C4-2B (cell line): ENCODE results near the gene TMEM117.

Experiments
- ZFX ChIP-seq: fragments of 450-650 bp; IDR thresholded peaks from 2 replicates; pipeline ENCODE4 v1.6.1; 2017
- TF ChIP-seq, protein P1 (sequence below): fragments of 450-650 bp; conservative IDR thresholded peaks from 2 replicates; pipeline ENCODE4 v1.5.1; 2017; ENCODE audit warnings: mild to moderate bottlenecking

DNA sequence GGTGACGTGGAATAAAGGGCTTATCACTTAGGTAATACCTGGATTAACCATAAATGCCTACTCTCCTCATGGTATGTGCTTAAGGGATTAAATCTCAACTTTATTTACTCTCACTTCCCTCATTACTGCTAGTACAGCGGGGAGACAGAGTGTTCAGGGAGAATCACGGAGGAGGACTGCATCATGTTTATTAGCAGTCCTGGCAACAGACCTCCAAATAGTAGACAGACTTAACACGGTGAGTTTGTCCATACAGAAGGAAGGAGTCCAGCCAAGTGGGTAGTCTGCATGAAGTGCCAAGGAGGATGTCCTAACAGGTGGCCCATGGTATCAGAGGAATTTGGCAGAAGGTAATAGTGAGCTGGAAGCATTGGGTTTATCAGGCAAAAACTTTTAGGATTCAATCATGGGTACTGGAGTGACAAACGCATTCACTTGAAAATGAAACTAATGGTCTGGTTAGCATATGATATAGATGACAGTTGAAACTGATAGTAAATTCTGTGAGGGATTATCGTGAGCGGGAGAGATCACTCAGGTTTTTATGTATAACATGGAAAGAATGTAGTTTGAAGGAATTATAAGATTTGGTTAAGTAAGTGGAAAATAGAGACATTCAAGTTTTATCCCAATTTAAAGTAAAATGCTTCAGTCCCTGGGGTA lies 471.8 kb downstream of the TMEM117 start:
- TF ChIP-seq, protein P1, sequence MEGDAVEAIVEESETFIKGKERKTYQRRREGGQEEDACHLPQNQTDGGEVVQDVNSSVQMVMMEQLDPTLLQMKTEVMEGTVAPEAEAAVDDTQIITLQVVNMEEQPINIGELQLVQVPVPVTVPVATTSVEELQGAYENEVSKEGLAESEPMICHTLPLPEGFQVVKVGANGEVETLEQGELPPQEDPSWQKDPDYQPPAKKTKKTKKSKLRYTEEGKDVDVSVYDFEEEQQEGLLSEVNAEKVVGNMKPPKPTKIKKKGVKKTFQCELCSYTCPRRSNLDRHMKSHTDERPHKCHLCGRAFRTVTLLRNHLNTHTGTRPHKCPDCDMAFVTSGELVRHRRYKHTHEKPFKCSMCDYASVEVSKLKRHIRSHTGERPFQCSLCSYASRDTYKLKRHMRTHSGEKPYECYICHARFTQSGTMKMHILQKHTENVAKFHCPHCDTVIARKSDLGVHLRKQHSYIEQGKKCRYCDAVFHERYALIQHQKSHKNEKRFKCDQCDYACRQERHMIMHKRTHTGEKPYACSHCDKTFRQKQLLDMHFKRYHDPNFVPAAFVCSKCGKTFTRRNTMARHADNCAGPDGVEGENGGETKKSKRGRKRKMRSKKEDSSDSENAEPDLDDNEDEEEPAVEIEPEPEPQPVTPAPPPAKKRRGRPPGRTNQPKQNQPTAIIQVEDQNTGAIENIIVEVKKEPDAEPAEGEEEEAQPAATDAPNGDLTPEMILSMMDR, result no peak
- no peak for TF ChIP-seq ZFX
